DMS153 treated with DMSO at 0.1 percent for 48 hours (cell line): ENCODE data around the gene OGFOD2.

Experiments used
- DNase-seq: peaks from one replicate; lab custom pipeline; 2025; ENCODE audit not compliant: unreplicated experiment; lab: John Stamatoyannopoulos, UW

The OGFOD2 gene

DNA sequence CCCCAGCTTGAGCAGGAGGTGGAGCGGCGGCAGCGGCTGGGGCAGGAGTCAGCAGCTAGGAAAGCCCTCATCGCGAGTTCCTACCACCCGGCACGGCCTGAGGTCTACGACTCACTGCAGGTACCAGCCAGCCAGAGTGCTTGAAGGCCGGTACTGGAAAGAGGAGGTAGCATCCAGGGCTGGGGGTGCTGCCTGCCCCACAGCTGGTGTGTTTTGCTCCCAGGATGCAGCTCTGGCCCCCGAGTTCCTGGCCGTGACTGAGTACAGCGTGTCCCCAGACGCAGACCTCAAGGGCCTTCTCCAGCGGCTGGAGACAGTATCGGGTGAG is 1.6 kb downstream of the OGFOD2 start:
- DNase-seq, result no peak

- DNase-seq, result no peak
These were observed 2.1 kb downstream of the OGFOD2 start for GRCh38 chr12:122977153-122977552.

- no peak for DNase-seq
These were observed 2.8 kb downstream of the OGFOD2 start for GRCh38 chr12:122977655-122978392.

- no peak for DNase-seq
These were observed 3.5 kb downstream of the OGFOD2 start for GRCh38 chr12:122978507-122978955.

DNA sequence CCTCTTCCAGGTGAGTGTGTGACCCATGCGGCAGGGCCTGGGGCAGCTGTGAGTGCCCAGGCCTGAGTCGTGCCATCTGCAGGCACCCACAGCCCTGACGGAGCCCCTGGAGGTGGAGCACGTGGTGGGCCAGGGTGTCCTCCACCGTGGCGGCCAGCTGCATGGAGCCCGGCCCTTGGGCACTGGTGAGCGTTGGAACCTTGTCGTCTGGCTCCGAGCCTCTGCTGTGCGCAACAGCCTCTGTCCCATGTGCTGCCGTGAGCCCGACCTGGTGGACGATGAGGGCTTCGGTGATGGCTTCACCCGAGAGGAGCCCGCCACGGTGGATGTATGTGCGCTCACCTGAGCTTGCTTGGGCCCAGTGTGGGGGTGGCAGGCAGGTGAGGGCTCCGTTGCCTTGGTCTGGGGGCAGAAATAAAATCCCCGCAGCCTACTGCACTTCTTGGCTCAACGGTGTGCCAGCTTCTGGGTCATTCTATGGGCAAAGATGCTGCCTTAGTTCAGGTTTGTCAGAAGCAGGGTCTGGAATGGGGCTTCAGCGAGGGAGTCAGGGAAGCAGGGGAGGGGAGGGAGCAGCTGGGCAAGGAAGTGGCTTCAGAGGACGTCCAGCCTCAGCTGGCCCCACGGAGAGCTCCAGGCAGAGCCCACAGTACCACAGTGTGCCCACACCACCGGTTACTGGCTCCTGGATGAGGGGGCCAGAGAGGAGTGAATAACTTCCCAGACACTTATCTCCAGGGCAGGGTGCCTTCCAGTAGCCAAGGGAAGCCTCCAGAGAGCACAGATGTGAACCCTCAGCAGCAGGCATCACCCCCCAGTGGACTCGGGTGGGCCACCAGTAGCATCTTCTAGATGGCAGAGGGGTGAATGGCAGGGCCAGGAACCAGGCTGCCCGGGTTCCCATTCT is 4.2 kb downstream of the OGFOD2 start:
- DNase-seq, result no peak

- no peak for DNase-seq
These were observed 4.8 kb downstream of the OGFOD2 start for GRCh38 chr12:122979908-122980182.

DNA sequence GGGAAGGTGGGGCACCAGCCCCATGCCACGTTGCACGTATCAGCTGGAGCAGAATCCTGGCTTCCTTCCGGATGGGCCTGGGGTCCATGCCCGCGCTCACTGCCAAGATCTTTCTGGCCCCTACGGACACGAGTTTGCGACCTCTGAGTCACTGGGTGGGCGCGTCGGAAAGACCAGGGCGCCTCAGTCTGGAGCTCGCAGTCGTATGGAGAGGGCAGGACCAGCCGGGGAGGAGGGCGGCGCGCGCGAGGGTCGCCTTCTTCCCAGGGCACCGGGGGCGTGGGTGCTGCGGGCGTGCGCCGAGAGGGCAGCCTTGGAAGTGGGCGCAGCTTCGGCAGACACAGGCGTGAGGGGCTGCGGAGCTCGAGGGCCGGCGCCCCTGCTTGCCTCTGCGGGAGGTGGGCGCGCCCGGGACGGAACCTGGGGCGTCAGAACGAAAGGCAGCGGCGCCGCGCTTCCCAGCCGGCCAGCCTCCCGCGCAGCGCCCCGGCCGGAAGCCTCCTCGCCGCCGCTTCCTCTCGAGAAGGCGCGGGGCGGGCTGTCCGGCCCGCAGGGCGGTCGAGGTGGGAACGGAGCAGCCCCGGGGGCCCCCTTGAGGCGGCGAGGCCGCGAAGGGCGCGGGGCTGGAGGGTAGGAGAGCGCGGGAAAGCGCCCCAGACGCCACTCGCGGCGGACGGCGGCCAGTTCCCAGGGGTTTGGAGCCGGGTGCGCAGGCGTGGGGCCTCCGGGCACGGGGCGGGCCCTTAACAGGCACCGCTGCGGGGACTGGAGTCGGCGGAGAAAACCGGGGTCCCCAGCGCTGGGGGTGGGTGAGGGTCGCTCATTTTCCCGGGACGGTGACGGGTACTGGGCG is 5.4 kb downstream of the OGFOD2 start, which contains the start of gene ARL6IP4:
Gene ARL6IP4, plus strand, starts transcription at position 499 of the 853 bp plus-strand sequence. CDS start 459 bp downstream, outside the sequence.
- peak; percentile 26 for DNase-seq

DNA sequence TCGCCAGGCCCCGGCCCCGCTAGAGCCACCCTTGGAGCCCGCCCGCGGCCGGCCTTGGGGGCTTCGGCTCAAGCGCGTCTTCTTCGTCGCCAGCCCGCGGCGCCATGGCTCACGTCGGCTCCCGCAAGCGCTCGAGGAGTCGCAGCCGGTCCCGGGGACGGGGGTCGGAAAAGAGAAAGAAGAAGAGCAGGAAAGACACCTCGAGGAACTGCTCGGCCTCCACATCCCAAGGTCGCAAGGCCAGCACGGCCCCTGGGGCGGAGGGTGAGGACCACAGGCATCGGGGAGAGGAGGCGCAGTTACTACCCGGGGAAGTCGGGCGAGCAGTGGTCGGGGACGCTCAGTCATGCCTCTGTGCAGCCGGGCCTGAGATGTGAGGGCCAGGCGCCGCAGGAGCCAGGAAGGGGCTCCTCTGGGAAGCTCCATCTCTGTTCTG is 6.0 kb downstream of the OGFOD2 start:
- no peak for DNase-seq

- DNase-seq, result no peak
These were observed 6.8 kb downstream of the OGFOD2 start for GRCh38 chr12:122981587-122982476.

DNA sequence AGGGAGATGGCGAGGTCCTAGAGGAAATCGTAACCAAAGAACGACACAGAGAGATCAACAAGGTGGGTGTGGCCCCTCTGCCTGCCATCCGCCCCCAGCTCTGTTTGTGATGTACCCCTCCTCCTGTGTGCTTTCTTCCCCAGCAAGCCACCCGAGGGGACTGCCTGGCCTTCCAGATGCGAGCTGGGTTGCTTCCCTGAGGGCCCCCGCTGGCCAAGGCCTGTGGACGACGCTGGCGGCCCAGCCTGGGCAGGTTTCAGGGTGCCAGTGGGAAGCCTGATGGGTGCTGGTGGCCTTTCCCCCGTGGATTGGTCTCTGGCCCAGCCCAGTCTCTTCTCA is 7.4 kb downstream of the OGFOD2 start:
- no peak for DNase-seq

DNA sequence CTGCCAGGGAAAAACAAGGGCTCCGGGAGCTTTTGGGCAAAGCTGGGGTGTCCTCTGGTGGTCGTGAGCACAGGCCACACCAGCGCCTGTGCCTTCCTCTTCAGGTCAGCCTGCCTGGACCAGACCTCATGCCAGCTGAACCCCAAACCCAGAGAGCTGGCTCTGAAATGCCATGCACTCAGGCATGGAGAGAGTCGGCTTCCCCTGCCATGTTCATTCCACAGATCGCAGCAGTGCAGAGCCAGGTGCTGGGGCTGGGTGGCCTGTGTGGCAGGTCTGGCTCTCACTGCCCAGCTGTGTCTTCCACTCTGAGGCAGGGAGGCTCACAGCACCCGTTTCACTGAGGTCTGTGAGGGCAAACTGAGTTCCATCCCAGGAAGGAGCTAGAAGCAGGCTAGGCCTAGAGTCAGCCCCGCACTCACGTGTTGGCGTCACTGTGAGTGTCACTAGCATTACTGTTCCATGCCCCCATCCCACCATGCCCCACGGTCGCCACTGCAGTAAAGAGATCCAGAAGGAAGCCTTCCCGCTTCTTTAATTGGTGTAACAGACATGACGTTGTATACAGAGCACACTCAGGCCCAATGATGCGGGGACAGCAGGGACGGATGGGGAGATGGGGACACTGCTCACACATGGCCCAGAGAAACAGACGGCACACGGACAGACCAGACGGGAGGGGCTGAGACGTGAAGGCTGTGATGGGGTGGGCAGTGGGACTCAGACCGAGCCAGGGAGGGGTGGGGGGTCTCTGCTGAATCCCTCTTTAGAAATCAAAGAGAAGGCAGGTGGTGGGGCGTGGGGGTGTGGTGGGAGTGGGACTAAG is 8.1 kb downstream of the OGFOD2 start:
- DNase-seq, result no peak

DNA sequence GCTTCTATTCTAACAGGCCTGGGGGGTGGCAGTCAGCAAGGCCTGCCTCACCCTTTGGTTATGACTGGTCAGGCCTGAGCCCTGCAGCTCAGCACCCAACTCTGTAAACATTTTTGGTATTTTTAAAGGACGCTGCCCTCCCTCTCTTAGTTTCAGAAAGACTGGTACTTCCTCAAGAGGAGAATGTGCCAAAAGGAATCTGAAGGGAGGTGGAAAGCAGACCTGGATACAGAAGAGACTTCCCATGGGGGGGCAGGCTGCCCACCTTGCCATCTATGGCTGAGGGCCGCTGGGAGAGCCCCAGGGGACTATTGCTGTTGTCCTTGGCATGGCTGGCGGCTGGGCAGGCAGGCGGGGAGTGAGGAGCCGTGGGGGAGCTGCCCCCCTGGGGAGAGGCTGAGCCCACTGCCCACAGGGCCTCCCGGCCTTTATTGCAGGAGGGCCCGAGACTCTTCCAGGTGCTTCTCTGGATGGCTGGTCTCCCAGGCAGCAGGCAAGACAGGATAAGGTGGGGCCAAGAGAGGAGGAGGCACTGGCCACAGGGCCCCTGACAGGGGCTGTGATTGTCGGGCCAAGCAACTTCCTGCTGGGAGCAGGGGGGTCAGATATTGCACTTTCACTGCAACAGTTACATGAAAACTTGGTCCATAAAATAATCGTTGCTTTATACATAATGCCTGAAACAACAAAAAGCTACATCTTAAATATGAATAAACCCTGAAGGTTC is 8.9 kb downstream of the OGFOD2 start:
- no peak for DNase-seq

- DNase-seq, result no peak
These were observed 9.7 kb downstream of the OGFOD2 start for GRCh38 chr12:122984612-122985337.

DNA sequence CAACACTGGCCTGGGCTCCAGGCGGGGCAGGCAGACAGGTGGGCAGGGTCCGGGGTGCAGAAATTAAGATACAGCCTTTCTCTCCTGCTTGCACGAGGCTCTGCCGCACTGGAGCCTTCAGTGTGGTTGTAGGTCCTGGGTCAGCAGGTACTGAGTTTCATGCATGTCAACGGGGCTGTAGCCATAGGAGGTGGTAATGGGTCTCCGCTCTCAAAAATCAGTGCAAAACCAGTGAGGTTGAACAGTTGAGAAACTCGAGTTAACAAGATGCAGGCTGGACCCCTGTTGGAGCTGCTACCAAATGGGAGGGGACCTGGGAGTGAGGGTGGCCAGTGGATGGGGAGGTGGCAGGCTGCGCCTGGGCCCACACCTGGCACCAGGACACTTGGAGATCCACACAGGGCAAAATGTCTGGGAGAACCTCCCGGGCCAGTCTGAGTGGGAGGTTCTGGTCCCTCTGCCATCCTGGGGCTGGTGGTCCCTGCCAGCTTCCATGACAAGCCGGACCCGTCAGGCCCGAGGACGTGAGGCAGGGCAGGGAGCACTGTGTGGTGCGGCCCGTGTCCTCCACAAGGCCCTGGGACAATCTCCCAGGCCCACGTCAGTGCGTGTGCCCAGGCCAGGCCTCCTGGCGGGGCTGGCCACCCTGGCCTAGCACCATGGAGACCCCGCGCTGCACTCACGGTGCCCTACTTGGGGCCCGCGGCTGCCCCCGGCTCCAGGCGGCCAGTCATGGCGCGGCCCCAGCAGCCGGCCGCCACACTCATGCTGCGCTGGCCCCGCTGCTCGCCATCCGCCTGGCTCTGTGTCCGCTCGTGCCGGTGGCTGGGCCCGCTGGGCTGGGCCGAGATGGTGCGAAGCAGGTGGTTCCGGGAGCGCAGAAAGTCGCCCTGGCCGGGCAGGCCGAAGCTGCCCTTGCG is 10.6 kb downstream of the OGFOD2 start:
- no peak for DNase-seq

GRCh38 chr12:122986258-122986871 is 11.3 kb downstream of the OGFOD2 start:
- no peak for DNase-seq

DNA sequence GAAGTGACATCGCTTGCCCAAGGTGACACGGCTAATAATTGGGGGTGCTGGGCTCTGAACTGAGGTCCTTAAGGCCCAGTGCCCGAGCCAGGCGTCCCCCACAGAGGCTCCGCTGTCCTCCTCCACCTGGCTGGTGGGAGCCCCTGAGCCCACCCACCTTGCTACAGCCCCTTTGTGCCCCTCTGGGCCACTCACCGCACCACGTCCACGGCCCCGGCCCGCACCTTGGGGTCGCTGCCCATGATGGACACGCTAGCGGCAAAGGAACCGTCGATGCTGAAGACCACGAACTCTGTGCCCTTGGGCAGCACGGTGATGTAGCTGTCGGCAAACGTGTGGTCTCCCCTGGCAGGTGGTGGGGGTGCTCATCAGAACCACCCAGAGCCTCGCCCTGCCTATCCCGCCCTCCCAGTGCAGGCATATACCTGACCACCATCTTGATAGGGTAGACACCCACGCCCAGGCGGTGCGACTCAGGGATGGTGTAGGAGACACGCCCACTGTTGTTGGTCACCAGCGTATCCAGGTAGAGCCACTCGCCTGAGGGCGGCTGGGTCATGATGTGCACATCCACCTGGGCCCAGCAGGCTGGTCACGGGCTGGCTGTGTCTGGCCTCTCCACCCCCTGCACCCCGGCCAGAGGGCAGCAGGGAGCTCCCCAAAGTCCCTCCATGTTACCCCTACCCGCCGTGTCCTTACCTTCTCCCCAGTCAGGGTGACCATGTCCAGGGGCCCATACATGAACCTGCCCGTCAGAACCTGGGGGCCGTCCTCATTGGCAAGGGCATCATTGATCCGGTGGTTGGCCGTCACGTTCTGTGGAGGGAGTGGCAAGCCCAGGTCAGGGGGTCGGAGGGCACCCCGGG is 12.3 kb downstream of the OGFOD2 start:
- no peak for DNase-seq
